ENCODE results near the gene FRRS1L.

Gene FRRS1L

GRCh38 chr9:109108318-109108717 lies 58.7 kb downstream of the FRRS1L start:
- no peak overlapping the region for H3K4me3 ChIP-seq (ENCODE audit: low read depth, low read length)

- no peak overlapping the region for H3K4me3 ChIP-seq (ENCODE audit: low read depth, low read length)
Measured at GRCh38 chr9:109107402-109108240, 59.4 kb downstream of the FRRS1L start.

- no peak overlapping the region for H3K4me3 ChIP-seq (ENCODE audit: low read depth, low read length)
Measured at GRCh38 chr9:109101810-109102209, 65.2 kb downstream of the FRRS1L start.

- H3K4me3 ChIP-seq (ENCODE audit: low read depth, low read length), result no peak overlapping the region
Measured at GRCh38 chr9:109101202-109101595, 65.8 kb downstream of the FRRS1L start.

GRCh38 chr9:109100543-109101201 lies 66.4 kb downstream of the FRRS1L start:
- H3K4me3 ChIP-seq (ENCODE audit: low read depth, low read length), result no peak overlapping the region

GRCh38 chr9:109098960-109099308 lies 68.1 kb downstream of the FRRS1L start:
- H3K4me3 ChIP-seq (ENCODE audit: low read depth, low read length), result no peak overlapping the region

GRCh38 chr9:109098171-109098959 lies 68.7 kb downstream of the FRRS1L start:
- H3K4me3 ChIP-seq (ENCODE audit: low read depth, low read length), result no peak overlapping the region

- H3K4me3 ChIP-seq (ENCODE audit: low read depth, low read length), result no peak overlapping the region
Measured at GRCh38 chr9:109097146-109097545, 69.9 kb downstream of the FRRS1L start.

GRCh38 chr9:109095321-109095720 lies 71.7 kb downstream of the FRRS1L start:
- H3K4me3 ChIP-seq (ENCODE audit: low read depth, low read length), result no peak overlapping the region

- no peak overlapping the region for H3K4me3 ChIP-seq (ENCODE audit: low read depth, low read length)
Measured at GRCh38 chr9:109094268-109094667, 72.8 kb downstream of the FRRS1L start.

- H3K4me3 ChIP-seq (ENCODE audit: low read depth, low read length), result no peak overlapping the region
Measured at GRCh38 chr9:109092587-109092986, 74.5 kb downstream of the FRRS1L start.

GRCh38 chr9:109092051-109092580 lies 74.9 kb downstream of the FRRS1L start:
- no peak overlapping the region for H3K4me3 ChIP-seq (ENCODE audit: low read depth, low read length)

GRCh38 chr9:109088221-109088620 lies 78.8 kb downstream of the FRRS1L start:
- H3K4me3 ChIP-seq (ENCODE audit: low read depth, low read length), result no peak overlapping the region

- H3K4me3 ChIP-seq (ENCODE audit: low read depth, low read length), result no peak overlapping the region
Measured at GRCh38 chr9:109087795-109088194, 79.3 kb downstream of the FRRS1L start.

GRCh38 chr9:109086221-109086620 lies 80.8 kb downstream of the FRRS1L start:
- no peak overlapping the region for H3K4me3 ChIP-seq (ENCODE audit: low read depth, low read length)

GRCh38 chr9:109085510-109085909 lies 81.5 kb downstream of the FRRS1L start:
- no peak overlapping the region for H3K4me3 ChIP-seq (ENCODE audit: low read depth, low read length)

- no peak overlapping the region for H3K4me3 ChIP-seq (ENCODE audit: low read depth, low read length)
Measured at GRCh38 chr9:109083813-109084405, 83.1 kb downstream of the FRRS1L start.

- H3K4me3 ChIP-seq (ENCODE audit: low read depth, low read length), result no peak overlapping the region
Measured at GRCh38 chr9:109083141-109083540, 83.9 kb downstream of the FRRS1L start.

GRCh38 chr9:109082091-109082620 lies 84.9 kb downstream of the FRRS1L start:
- H3K4me3 ChIP-seq (ENCODE audit: low read depth, low read length), result no peak overlapping the region
